SK-N-SH (cell line): ENCODE results near the gene FAM184A. TPM values are rescaled to one million over a fixed set of nuclear protein-coding genes. Genes with fewer than 3 reads are reported as not detected.

Experiments
- CTCF ChIA-PET: fragments of 300-600, 350-600 bp; formaldehyde crosslinking; extraction: SDS; loops from one replicate; lab custom pipeline; 2021; lab: Yijun Ruan, JAX
- POLR2A ChIA-PET: fragments of 350-600 bp; sonication (Branson Sonifier 250); formaldehyde crosslinking; extraction: SDS; loops from one replicate; lab custom pipeline; 2020; ENCODE audit warnings: antibody characterized with exemption, inconsistent platforms; lab: Yijun Ruan, JAX
- DNase-seq: peaks from one replicate; pipeline ENCODE4 v3.0.0; 2012
- H2AFZ ChIP-seq: fragments of 200-600 bp; sonication (generic); 2 replicates; pipeline ENCODE4 v1.8.1; 2016; ENCODE audit warnings: antibody characterized with exemption, mild to moderate bottlenecking, low read depth
- H3F3A ChIP-seq: fragments of 200-600 bp; sonication (generic); replicated peaks from 2 replicates; pipeline ENCODE3; 2016; ENCODE audit warnings: antibody characterized with exemption, mild to moderate bottlenecking; ENCODE audit not compliant: insufficient read depth
- H3K27ac ChIP-seq, 2 experiments: fragments of 200-500 bp in 1 of 2; fragments of 200-600 bp in 1 of 2; sonication (Bioruptor generic) in 1 of 2; sonication (generic), shearing (Covaris generic) in 1 of 2; 2 replicates each; pipeline versions ENCODE4 v1.5.1 to v1.6.1; 2014 to 2016; ENCODE audit warnings: low read depth in 2 of 2, inconsistent platforms in 1 of 2, low read length in 1 of 2, mild to moderate bottlenecking in 1 of 2, mixed read lengths in 1 of 2
- H3K27me3 ChIP-seq: fragments of 200-600 bp; sonication (generic), shearing (Covaris generic); 2 replicates; pipeline ENCODE4 v1.6.1; 2016; ENCODE audit warnings: mixed run types; ENCODE audit not compliant: insufficient read depth
- H3K36me3 ChIP-seq, 2 experiments: fragments of 200-500 bp in 1 of 2; fragments of 200-600 bp in 1 of 2; sonication (Bioruptor generic) in 1 of 2; sonication (generic) in 1 of 2; replicated peaks in 1 of 2; 2 replicates each; pipeline versions ENCODE3 to v1.5.1; 2014 to 2016; ENCODE audit warnings: low read length in 1 of 2, mild to moderate bottlenecking in 1 of 2; ENCODE audit not compliant: insufficient read depth in 2 of 2, control insufficient read depth in 1 of 2
- H3K4me1 ChIP-seq, 2 experiments: fragments of 200-500 bp in 1 of 2; fragments of 200-600 bp in 1 of 2; sonication (Bioruptor generic) in 1 of 2; sonication (generic), shearing (Covaris generic) in 1 of 2; 2 replicates each; pipeline versions ENCODE4 v1.5.1 to v1.6.1; 2014 to 2016; ENCODE audit warnings: low read depth in 1 of 2, low read length in 1 of 2, mixed run types in 1 of 2; ENCODE audit not compliant: insufficient read depth in 2 of 2, control insufficient read depth in 1 of 2
- H3K4me2 ChIP-seq: fragments of 200-600 bp; sonication (generic), shearing (Covaris generic); 2 replicates; pipeline ENCODE4 v1.6.1; 2017; ENCODE audit warnings: mixed run types
- H3K4me3 ChIP-seq, 2 experiments: fragments of 200-500 bp in 1 of 2; fragments of 200-600 bp in 1 of 2; sonication (Bioruptor generic) in 1 of 2; sonication (generic), shearing (Covaris generic) in 1 of 2; 2 replicates each; pipeline versions ENCODE4 v1.5.1 to v1.8.1; 2014 to 2016; ENCODE audit warnings: low read depth in 2 of 2, inconsistent platforms in 1 of 2, low read length in 1 of 2, mild to moderate bottlenecking in 1 of 2, mixed read lengths in 1 of 2, moderate library complexity in 1 of 2
- H3K79me2 ChIP-seq: fragments of 200-600 bp; sonication (generic); 2 replicates; pipeline ENCODE4 v1.8.1; 2017; ENCODE audit warnings: mild to moderate bottlenecking; ENCODE audit not compliant: insufficient read depth
- H3K9ac ChIP-seq: fragments of 200-600 bp; sonication (generic); 2 replicates; pipeline ENCODE4 v1.6.1; 2017; ENCODE audit warnings: mixed run types
- H3K9me2 ChIP-seq: fragments of 200-600 bp; sonication (generic); 2 replicates; pipeline ENCODE4 v1.6.1; 2017; ENCODE audit warnings: mixed run types
- H3K9me3 ChIP-seq: fragments of 200-600 bp; sonication (generic); 2 replicates; pipeline ENCODE4 v1.6.1; 2017; ENCODE audit warnings: mixed run types, mild to moderate bottlenecking, moderate library complexity
- H4K20me1 ChIP-seq: fragments of 200-600 bp; sonication (generic); 2 replicates; pipeline ENCODE4 v1.6.1; 2017; ENCODE audit warnings: mild to moderate bottlenecking, mixed run types; ENCODE audit not compliant: insufficient read depth
- EZH2phosphoT487 ChIP-seq: fragments of 200-600 bp; sonication (generic); IDR thresholded peaks from 2 replicates; pipeline ENCODE4 v1.6.1; 2017; ENCODE audit warnings: low read depth, mixed run types, mild to moderate bottlenecking, antibody characterized with exemption, moderate library complexity, borderline replicate concordance
- FOSL2 ChIP-seq: IDR thresholded peaks from 2 replicates; pipeline ENCODE4 v1.4.0; 2012; ENCODE audit warnings: low read depth, mild to moderate bottlenecking, moderate library complexity, borderline replicate concordance
- FOXM1 ChIP-seq: IDR thresholded peaks from 2 replicates; pipeline ENCODE4 v1.4.0; 2012; ENCODE audit warnings: low read depth, mild to moderate bottlenecking
- GABPA ChIP-seq: IDR thresholded peaks from 2 replicates; pipeline ENCODE4 v1.4.0; 2012; ENCODE audit warnings: low read depth, mild to moderate bottlenecking
- GATA2 ChIP-seq: sonication (generic); formaldehyde crosslinking; IDR thresholded peaks from 2 replicates; pipeline ENCODE4 v1.5.0; 2020; ENCODE audit warnings: mild to moderate bottlenecking, missing genetic modification reagents
- RAD21 ChIP-seq: IDR thresholded peaks from 2 replicates; pipeline ENCODE4 v1.6.1; 2012; ENCODE audit warnings: mild to moderate bottlenecking, low read length
- RCOR1 ChIP-seq: fragments of 150-350 bp; IDR thresholded peaks from 2 replicates; pipeline ENCODE4 v1.6.1; 2017; ENCODE audit warnings: antibody characterized with exemption, low read length
- RFX5 ChIP-seq: IDR thresholded peaks from 2 replicates; pipeline ENCODE4 v1.6.1; 2012; ENCODE audit warnings: mild to moderate bottlenecking, improper control_type of control experiment, low read length
- RXRA ChIP-seq: IDR thresholded peaks from 2 replicates; pipeline ENCODE4 v1.4.0; 2012; ENCODE audit warnings: low read depth, mild to moderate bottlenecking, borderline replicate concordance
- SIN3A ChIP-seq: IDR thresholded peaks from 2 replicates; pipeline ENCODE4 v1.6.1; 2012; ENCODE audit warnings: low read depth, mild to moderate bottlenecking, low read length, moderate library complexity, borderline replicate concordance
- SMC3 ChIP-seq: IDR thresholded peaks from 2 replicates; pipeline ENCODE4 v1.6.1; 2012; ENCODE audit warnings: low read depth, low read length, improper control_type of control experiment
- TAF1 ChIP-seq: IDR thresholded peaks from 2 replicates; pipeline ENCODE4 v1.6.1; 2012; ENCODE audit warnings: low read depth, mild to moderate bottlenecking, low read length, moderate library complexity, borderline replicate concordance
- WGBS: methylation state at CpG from one replicate; pipeline ENCODE4 v1.1.6; 2017; ENCODE audit warnings: low lambda C conversion rate; 5-methylcytosine and 5-hydroxymethylcytosine counted together
- polyA plus RNA-seq, 3 experiments: library from polyadenylated mRNA; depleted of rRNA; stranded (reverse); fragments of >200 nt; gene quantifications; 2 replicates each; pipeline ENCODE4 v1.2.3, GENCODE V29; 2012
- TF ChIP-seq, protein P1 (sequence below): fragments of 200-600 bp; sonication (generic); IDR thresholded peaks from 2 replicates; pipeline ENCODE4 v1.6.1; 2017; ENCODE audit warnings: antibody characterized with exemption, mild to moderate bottlenecking, moderate library complexity
- TF ChIP-seq, protein P2 (sequence below): IDR thresholded peaks from 2 replicates; pipeline ENCODE4 v1.6.1; 2012; ENCODE audit warnings: mild to moderate bottlenecking, low read depth, low read length, moderate library complexity
- TF ChIP-seq, protein P3 (sequence below): fragments of 150-350 bp; IDR thresholded peaks from 2 replicates; pipeline ENCODE4 v1.6.1; 2017; ENCODE audit warnings: antibody characterized with exemption, low read length, low read depth, borderline replicate concordance

The FAM184A gene
- polyA plus RNA-seq, 1 of the 3 experiments (the other 2 are of a cell fraction), result 0.38 TPM

DNA sequence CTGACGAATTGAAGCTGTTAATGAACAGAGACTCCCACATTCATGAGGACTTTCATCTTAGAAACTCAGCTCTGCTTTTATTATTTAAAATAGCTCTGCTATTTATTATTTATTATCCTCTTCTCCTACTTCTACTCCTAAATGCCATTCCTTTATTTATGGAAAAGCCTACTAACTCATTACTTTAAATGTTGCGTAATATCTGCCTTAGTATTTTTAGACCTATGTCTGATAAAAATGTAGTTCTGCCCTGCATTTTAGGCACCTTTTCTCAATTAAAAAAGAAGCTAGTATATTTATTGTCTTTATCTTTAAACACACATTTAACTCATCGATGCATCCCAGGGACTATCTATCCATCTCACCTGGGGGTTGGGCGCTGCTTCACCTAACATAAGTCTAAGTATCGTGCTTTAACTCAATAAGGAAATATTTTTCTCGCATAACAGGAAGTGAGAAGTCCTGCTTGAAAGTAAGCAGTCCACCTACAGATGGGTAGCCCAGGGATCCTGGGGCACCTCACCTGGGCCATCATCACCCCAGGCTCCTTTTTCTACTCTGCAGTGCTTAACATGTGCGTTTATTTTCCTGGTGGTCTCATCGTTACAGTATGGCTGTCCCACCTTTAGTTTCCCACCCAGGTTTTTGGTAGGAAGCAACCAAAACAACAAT is 31.3 kb upstream of the FAM184A start:
- ChIA-PET CTCF (interaction anchor here (0.7 to 3.3 kb wide), 33 partner anchors 8 to 1134 kb away, joined by 3 to 74 read pairs (median 5); partner anchors contain the start of gene ASF1A), POLR2A (no interaction called here)
- no peak for DNase-seq
- Histone ChIP-seq H3K36me3 (no peaks in the 10 kb centered on the region), H3K9ac (no peak overlapping the region), H3F3A (no peaks in the 10 kb centered on the region), H3K27me3 (no peaks in the 10 kb centered on the region), H2AFZ (no peak overlapping the region), H4K20me1 (no peaks in the 10 kb centered on the region), H3K9me2 (no peaks in the 10 kb centered on the region), H3K27ac (no peak overlapping the region), H3K4me3 (no peak overlapping the region), H3K4me2 (no peak overlapping the region), H3K4me1 (no peaks in the 10 kb centered on the region), H3K79me2 (no peaks in the 10 kb centered on the region), H3K9me3 (no peaks in the 10 kb centered on the region)
- WGBS, result 57% methylated on average over 8 of the region's 8 CpGs
- no peak for TF ChIP-seq RXRA
- no peak for TF ChIP-seq SIN3A
- TF ChIP-seq FOSL2, result no peak
- no peak for TF ChIP-seq GABPA
- no peak for TF ChIP-seq TAF1
- TF ChIP-seq RAD21, result no peak
- no peak for TF ChIP-seq RCOR1
- TF ChIP-seq, protein P1, sequence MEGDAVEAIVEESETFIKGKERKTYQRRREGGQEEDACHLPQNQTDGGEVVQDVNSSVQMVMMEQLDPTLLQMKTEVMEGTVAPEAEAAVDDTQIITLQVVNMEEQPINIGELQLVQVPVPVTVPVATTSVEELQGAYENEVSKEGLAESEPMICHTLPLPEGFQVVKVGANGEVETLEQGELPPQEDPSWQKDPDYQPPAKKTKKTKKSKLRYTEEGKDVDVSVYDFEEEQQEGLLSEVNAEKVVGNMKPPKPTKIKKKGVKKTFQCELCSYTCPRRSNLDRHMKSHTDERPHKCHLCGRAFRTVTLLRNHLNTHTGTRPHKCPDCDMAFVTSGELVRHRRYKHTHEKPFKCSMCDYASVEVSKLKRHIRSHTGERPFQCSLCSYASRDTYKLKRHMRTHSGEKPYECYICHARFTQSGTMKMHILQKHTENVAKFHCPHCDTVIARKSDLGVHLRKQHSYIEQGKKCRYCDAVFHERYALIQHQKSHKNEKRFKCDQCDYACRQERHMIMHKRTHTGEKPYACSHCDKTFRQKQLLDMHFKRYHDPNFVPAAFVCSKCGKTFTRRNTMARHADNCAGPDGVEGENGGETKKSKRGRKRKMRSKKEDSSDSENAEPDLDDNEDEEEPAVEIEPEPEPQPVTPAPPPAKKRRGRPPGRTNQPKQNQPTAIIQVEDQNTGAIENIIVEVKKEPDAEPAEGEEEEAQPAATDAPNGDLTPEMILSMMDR, result no peak
- no peak for TF ChIP-seq RFX5
- TF ChIP-seq, protein P2, sequence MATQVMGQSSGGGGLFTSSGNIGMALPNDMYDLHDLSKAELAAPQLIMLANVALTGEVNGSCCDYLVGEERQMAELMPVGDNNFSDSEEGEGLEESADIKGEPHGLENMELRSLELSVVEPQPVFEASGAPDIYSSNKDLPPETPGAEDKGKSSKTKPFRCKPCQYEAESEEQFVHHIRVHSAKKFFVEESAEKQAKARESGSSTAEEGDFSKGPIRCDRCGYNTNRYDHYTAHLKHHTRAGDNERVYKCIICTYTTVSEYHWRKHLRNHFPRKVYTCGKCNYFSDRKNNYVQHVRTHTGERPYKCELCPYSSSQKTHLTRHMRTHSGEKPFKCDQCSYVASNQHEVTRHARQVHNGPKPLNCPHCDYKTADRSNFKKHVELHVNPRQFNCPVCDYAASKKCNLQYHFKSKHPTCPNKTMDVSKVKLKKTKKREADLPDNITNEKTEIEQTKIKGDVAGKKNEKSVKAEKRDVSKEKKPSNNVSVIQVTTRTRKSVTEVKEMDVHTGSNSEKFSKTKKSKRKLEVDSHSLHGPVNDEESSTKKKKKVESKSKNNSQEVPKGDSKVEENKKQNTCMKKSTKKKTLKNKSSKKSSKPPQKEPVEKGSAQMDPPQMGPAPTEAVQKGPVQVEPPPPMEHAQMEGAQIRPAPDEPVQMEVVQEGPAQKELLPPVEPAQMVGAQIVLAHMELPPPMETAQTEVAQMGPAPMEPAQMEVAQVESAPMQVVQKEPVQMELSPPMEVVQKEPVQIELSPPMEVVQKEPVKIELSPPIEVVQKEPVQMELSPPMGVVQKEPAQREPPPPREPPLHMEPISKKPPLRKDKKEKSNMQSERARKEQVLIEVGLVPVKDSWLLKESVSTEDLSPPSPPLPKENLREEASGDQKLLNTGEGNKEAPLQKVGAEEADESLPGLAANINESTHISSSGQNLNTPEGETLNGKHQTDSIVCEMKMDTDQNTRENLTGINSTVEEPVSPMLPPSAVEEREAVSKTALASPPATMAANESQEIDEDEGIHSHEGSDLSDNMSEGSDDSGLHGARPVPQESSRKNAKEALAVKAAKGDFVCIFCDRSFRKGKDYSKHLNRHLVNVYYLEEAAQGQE, result no peak
- no peak for TF ChIP-seq EZH2phosphoT487
- no peak for TF ChIP-seq FOXM1
- TF ChIP-seq, protein P3, sequence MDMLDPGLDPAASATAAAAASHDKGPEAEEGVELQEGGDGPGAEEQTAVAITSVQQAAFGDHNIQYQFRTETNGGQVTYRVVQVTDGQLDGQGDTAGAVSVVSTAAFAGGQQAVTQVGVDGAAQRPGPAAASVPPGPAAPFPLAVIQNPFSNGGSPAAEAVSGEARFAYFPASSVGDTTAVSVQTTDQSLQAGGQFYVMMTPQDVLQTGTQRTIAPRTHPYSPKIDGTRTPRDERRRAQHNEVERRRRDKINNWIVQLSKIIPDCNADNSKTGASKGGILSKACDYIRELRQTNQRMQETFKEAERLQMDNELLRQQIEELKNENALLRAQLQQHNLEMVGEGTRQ, result no peak
- TF ChIP-seq GATA2 (CRISPR knock-in tag), result no peak
- TF ChIP-seq SMC3, result no peak
